GM21381 (cell line): ENCODE measurements around the gene CTDP1.
A peak's percentile ranks its signal among the peaks of the same experiment; 100 is the strongest.

Experiments
- ATAC-seq: cut with Tn5 transposase; IDR thresholded peaks from one replicate; pipeline ENCODE4 v1.9.1; 2021; ENCODE audit warnings: mild to moderate bottlenecking, moderate library complexity; ENCODE audit not compliant: unreplicated experiment

The CTDP1 gene

GRCh38 chr18:79679552-79680099, at the start of gene CTDP1:
Gene CTDP1 (plus strand): TSS chr18:79679803. CDS start chr18:79679948, 145 bp downstream.
- peak; percentile 65 for ATAC-seq

DNA sequence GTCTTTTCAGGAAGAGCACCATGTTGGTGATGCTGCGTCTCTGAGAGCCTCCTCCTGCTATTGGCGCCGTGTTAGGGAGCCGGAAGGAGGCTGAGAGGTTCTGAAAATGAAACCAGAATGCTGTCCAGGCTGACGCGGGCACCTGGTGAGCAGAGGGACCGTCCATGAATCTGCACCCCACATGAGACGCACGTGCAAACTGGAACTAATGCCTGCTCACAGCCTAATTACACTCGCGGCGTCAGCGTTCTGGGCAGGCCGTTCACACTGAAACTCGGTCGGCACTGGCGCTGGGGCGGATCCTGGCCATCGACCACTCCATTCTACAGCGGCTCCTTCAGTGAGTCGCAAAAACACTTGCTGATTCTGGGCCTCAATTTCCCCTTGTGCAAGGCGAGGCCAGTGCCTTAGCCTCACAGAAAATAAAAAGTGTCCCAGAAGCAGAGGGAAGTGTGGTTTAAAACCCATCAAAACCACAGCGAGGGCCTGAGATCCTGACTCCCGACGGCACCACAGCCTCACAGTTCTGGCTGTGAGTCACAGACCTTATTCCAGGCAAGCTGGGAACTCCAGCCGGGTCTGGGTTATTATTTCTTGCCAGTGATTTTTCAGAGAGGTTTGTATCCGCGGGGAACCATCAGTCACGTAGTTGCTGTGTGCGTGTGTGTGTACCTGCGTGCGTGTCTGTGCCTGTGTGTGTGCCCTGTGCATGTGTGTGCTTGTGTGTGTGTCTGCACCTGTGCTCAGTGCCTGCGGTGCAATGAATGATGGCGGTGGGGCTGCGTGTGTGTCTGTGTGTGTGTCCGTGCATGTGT, 49.1 kb upstream of the CTDP1 start:
- ATAC-seq: no peak

GRCh38 chr18:79631096-79631507, 48.5 kb upstream of the CTDP1 start:
- ATAC-seq: no peak

DNA sequence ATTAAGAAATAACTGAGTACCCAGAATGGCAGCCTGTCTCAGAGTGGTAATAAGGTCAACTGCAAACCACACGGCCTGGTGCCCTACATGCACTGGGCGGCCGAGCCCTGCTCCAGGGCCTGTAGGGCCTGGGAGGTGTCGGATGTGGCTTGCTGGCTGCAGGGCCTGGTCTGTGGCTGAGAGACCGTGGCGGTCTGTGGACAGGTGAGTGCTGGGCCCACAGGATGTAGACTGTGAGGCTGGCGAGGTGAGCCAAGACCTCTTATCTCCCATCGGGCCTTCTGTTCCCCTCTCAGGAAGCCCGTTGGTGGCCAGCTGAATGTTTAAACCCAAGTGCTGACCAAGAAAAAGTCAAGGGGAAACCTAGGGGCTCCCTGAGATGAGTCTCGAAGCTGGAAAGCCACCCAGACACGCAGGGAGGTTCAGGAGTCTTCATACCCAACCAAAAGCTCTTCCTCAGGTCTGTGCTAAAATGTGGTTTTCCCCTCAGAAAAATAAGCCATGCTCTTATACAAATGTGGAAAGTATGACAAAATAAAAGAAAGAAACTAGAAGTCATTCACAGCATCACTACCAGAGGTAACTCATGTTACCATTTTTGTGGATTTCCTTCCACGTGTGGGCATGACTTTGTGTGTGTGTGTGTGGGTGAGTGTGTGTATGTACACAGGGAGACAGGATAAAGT, 47.7 kb upstream of the CTDP1 start:
- ATAC-seq: no peak

- ATAC-seq: no peak
Observed at GRCh38 chr18:79632765-79633164, 46.8 kb upstream of the CTDP1 start.

DNA sequence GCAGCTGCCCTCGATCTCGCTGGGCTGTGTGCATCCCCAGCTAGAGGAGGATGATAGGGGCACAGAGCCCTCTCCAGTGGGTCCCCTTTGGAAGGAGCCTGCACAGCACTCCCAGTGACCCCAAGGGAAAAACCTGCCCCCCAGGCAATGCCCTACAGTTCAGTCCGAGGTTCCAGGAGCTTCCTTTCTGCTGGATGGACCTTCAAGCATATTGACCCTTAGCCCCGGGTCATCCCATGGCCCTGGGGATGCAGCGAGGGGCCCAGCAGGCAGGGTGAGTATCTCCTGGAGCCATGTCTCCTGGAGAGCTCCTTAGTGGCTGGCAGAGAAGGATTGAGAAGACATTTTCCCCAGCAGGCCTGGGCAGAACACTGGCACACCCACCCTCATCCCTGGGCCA, 45.4 kb upstream of the CTDP1 start:
- ATAC-seq: no peak

GRCh38 chr18:79634593-79635426, 44.8 kb upstream of the CTDP1 start:
- ATAC-seq: no peak

DNA sequence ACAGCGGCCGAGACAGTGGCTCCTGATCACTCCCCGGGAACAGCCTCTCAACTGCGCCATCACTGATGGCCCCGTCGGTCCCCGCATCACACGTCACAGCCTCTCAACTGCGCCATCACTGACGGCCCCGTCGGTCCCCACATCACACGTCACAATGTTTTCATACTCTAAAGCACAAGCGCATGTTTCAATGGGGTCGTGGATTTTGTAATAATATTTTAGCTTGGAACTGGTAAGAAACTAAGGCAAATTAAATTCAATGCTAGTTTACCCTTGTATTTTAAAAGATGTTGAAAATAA, 44.2 kb upstream of the CTDP1 start:
- ATAC-seq: no peak

DNA sequence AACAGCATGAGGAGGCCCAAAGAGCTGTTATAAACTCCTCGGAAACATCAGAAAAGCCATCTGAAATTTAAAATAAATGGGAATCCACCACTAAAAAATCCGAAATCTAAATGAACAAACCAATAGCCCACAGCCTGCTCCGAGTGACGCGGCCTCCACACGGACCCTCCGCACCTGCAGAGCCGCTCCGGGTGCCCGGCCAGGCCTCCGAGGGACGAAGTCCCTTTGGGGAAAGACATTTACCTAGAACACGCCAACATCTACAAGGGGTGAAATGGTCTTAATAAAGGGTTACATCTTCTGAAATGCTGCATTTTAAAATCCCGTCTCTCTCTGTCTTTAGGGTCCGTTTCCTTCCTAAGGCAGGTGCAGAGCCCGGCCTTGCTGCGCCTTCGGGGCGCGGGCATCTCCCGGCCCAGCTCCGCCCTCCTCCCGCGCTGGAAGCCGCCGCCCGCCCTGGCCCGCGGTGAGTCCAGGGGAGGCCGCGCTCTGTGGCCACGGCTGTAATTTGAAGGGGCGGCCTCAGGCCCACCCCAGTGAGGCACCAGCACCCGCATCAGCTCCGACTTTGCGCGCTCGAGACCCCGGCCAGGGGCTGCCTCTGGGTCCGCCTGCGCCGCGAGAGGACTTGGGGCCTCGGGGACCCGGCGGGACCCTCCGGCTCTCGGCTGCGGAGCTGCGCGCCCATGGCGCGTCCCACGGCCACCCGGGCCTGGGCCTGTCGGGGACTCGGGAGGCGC, 42.3 kb upstream of the CTDP1 start:
- ATAC-seq: no peak

- no peak for ATAC-seq
Observed at GRCh38 chr18:79637921-79638909, 41.4 kb upstream of the CTDP1 start.

- no peak for ATAC-seq
Observed at GRCh38 chr18:79639072-79639829, 40.4 kb upstream of the CTDP1 start.

GRCh38 chr18:79640064-79640672, 39.4 kb upstream of the CTDP1 start:
- no peak for ATAC-seq

DNA sequence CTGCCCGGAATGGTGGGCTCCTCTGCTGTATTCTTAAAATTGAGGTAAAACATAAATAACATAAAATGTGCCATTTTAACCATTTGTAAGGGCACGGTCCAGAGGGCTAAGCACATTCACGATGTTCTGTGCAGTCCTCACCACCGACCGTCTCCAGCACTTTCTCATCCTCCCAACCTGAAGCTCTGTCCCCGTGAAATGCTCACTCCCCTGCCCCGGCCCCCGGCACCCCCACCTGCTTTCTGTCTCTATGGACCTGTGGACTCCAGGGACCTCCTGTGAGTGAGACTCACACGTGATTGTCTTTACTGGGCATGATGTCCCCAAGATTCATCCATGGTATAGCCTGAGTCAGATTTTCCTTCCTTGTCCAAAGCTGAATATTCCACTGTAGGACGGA, 38.7 kb upstream of the CTDP1 start:
- ATAC-seq: no peak

- ATAC-seq: no peak
Observed at GRCh38 chr18:79641722-79642497, 37.7 kb upstream of the CTDP1 start.

GRCh38 chr18:79642626-79643025, 37.0 kb upstream of the CTDP1 start:
- ATAC-seq: no peak

DNA sequence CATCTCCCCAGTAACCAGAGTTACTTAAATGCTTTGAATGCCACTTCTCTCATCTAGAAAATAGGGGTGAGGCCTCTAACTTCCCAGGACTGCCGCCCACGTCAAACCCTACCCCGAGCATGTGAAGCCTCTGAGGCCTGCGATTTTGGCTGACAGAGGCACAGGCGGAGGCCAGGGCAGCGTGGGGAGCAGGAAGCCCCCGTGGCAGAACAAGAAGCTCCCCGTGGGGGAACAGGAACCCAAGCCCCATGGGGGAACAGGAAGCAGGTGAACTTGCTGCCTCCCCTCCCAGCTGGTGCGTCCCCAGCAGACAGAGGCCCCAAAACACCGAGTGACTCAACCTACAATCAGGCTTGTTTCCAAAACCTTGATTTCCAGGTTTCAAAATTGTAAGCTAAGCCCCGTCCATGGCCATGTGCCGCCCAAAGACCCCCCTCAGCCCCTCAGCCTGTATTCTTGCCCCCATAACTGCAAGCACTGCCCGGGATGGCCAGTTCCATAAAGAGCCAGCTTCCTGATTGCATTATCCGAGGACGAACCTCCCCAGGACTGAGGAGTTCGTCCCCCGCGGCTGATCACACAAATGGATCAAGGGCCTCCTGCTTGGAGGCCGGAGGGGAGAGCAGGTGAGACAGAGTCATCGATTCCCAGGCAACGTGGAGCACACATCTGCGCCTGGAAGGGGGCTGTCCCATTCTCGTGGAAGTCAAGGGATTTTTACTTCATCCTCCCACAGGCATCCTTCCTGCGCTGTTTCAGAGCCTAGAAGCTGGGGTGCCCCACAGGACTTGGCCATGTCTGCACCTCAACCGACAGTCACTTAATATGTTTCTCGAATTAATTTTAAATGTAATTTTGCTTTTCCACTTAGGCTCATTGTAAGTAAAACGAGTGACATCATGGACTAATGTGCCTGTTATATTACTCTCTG, 36.3 kb upstream of the CTDP1 start:
- ATAC-seq: no peak
